GM08714 (cell line): Measurements from ENCODE around the gene CYP24A1.

Experiments
- H3K4me3 ChIP-seq: fragments of 200-500 bp; sonication (Bioruptor generic); 2 replicates; pipeline ENCODE4 v1.5.1; 2014; ENCODE audit warnings: mild to moderate bottlenecking, low read length, inconsistent platforms
- ZNF274 ChIP-seq: IDR thresholded peaks from 2 replicates; pipeline ENCODE4 v1.6.1; 2012; ENCODE audit warnings: mild to moderate bottlenecking, low read depth, low read length

CYP24A1 gene

DNA sequence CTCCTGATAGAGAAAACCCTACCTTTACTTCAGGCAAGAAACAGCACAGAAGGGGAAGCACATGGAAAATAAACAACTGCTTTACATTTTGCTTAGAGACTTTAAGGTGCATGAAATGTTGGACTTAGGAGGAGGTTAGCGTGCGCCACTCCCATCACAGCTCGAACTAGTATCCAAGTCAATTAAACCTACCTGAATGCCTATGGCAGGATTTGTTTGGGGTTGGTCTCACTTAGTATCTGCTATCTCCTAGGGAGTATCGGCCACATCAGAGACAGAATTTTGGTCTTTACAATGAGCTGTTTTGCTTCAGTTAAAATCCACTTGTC is 12.0 kb downstream of the CYP24A1 start:
- no peak overlapping the region for H3K4me3 ChIP-seq
- no peak for TF ChIP-seq ZNF274

GRCh38 chr20:54161008-54161820 is 12.6 kb downstream of the CYP24A1 start:
- no peak overlapping the region for H3K4me3 ChIP-seq
- TF ChIP-seq ZNF274 = no peak

- TF ChIP-seq ZNF274 = no peak
- no peak overlapping the region for H3K4me3 ChIP-seq
Measured at GRCh38 chr20:54160065-54161007, 13.4 kb downstream of the CYP24A1 start.

GRCh38 chr20:54158856-54159418 is 14.8 kb downstream of the CYP24A1 start:
- no peak for TF ChIP-seq ZNF274
- no peak overlapping the region for H3K4me3 ChIP-seq

DNA sequence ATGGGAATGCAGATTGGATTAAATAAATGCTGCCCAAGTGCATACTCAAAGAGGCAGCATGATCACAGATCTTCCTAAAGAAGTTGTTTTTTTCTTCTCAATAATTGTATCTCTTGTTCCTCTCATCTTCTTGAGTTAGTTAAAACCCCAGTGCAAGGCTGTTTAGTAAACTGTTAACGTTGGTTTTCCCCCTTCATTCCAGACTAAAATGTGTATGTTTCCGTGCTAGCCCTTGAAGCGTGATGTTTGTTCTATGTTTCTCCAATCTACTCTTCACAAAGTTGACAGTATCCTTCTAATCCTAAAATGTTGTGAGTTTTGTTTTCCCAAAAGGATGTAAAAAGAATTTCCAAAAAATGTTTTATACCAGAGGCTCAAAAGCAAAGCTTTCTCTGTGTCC is 15.6 kb downstream of the CYP24A1 start:
- TF ChIP-seq ZNF274 = no peak
- H3K4me3 ChIP-seq = no peak overlapping the region

- H3K4me3 ChIP-seq = no peak overlapping the region
- no peak for TF ChIP-seq ZNF274
Measured at GRCh38 chr20:54156981-54157835, 16.6 kb downstream of the CYP24A1 start.

DNA sequence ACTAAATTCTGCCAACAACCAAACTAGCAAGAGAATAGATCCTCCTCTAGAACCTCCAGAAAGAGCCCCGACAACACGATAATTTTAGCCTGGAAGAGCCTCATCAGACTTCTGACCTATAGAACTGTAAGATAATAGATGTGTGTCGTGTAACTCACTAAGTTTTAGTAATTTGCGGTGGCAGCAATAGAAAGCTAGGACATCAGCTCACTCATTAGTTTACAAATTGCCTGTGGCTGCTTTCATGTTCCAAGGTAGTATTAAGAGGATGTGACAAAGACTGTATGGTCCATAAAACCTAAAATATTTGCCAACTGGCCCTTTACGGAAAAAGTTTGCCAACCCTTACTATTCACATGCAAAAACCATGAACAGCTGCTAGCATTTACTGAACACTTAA is 17.3 kb downstream of the CYP24A1 start:
- TF ChIP-seq ZNF274 = no peak
- no peak overlapping the region for H3K4me3 ChIP-seq

GRCh38 chr20:54155736-54156317 is 18.0 kb downstream of the CYP24A1 start:
- TF ChIP-seq ZNF274 = no peak

DNA sequence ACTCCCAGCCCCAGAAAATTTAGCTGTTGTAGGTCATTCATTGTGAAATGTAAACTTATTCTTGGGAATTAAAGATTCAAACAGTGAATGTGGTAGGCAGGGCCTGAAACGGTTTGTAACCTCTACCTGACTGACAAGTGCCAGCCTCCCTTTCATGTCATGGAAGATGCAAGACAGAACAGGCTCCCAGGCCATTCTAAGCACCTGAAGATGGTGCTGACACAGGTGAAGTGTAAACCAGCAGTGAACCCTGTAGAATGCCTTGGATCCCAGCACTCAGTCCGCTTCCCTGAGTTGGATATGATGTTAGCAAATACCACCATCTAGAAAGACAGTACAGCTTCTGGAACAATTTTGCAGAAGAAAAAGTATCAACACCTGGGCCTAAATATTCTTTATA is 19.3 kb downstream of the CYP24A1 start:
- no peak overlapping the region for H3K4me3 ChIP-seq
- no peak for TF ChIP-seq ZNF274

More at GRCh38 chr20:54155736-54156317, 18.0 kb downstream of the CYP24A1 start:
- H3K4me3 ChIP-seq = no peak overlapping the region

DNA sequence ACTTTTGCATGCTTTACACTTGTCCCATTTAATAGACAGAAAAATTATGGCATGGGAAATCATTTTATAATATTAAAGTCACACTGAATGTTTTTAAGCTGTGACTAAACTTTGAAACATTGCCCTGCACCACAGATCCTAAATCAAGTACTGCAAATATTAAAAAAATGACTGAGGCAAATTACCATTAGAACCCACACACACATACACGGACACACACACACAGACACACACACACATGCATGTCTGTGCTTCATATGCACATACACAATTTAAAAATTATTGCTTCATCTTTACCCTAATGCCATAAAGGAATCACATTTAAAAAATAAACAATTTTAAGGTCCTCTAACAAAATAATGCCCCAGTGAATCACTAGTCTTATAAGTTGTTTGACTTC is 19.9 kb downstream of the CYP24A1 start:
- no peak overlapping the region for H3K4me3 ChIP-seq
- no peak for TF ChIP-seq ZNF274

DNA sequence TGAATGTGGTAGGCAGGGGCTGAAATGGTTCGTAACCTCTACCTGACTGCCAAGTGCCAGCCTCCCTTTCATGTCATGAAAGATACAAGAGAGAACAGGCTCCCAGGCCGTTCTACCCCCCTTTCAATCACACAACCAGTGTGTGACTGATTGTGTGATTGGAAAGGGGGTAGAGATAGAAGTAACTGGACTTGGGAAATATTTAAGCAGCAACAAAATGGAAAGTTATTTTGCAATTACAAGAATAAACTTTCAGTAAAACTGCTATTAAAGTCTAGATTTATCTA is 20.8 kb downstream of the CYP24A1 start:
- TF ChIP-seq ZNF274 = no peak
- no peak overlapping the region for H3K4me3 ChIP-seq

GRCh38 chr20:54152227-54153040 is 21.4 kb downstream of the CYP24A1 start:
- no peak overlapping the region for H3K4me3 ChIP-seq
- TF ChIP-seq ZNF274 = no peak

DNA sequence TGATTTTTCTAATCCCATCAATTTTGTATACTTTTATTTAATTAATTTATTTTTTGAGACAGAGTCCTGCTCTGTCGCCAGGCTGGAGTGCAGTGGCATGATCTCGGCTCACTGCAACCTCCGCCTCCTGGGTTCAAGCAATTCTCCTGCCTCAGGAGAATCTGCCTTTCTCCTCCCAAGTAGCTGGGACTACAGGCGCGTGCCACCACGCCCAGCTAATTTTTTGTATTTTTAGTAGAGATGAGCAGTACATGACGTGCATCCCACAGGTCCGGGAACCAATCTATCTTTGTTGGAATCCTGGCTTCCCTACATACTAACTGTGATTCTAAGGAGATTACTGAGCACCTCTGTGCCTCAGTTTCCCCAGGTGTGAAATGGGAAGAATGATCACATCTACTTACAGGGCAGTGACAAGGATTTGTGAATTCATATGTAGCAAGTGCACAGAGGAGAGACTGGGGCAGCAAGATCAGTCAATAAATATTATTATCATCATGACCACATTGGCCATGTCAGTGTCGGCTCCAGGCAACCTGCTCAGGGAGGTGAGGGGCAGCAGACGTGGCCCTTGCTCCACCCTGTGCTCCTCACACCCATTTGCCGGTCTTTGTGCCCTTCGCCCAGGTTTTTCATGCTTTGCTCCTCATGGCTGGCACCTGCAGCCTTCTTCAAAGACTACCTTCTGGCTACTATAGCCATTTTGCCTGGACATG is 22.1 kb downstream of the CYP24A1 start:
- TF ChIP-seq ZNF274 = no peak
- H3K4me3 ChIP-seq = no peak overlapping the region
